Heart left ventricle (tissue), 13 donors: ENCODE measurements around the gene BLMH.

Experiments
- CTCF ChIP-seq, 12 donors: fragments of 200-600 bp; sonication (generic) in 4 of 12; IDR thresholded peaks; one replicate each; pipeline versions ENCODE4 v1.5.0 to v1.8.0; 2018 to 2022; ENCODE audit warnings: antibody characterized with exemption in 12 of 12, mild to moderate bottlenecking in 5 of 12
- POLR2A ChIP-seq, 2 donors: fragments of 450-650 bp; IDR thresholded peaks; one replicate each; pipeline ENCODE4 v1.6.1; 2017; ENCODE audit warnings: antibody characterized with exemption in 2 of 2, mild to moderate bottlenecking in 2 of 2, moderate library complexity in 2 of 2
- donor health status: ischemic (EF 13 %, LVEDD 7.1; RV severe dilation, severe dysfunction).
- donor health status: DM: no; HTN: yes; CAD: no.
- donor health status: DM: no; HTN: no; CAD: no.
- donor health status: ischemic (EF 25% LVEDD 6.9; RV normal size, moderate dysfunction).
- donor health status: ischemic (EF 25% LVEDD 5.7; RV mildly dilated, moderate dysfunction).
- donor health status: ischemic (EF 35%, LVEDD 5.7; RV mildly dilated, moderate dysfunction).
- donor health status: nonischemic (EF 11% LVEDD 7.7; RV severe dilation, severe dysfunction).
- donor health status: DM: yes; HTN: yes; CAD: no.
- donor health status: PGD.
- donor health status: ischemic (EF 29% LVEDD 5.4; RV normal size, mild dysfunction).
- donor health status: nonischemic (EF 23%, LVEDD 6.1; RV moderate dilation, normal function).

- no peak for TF ChIP-seq POLR2A (IDR thresholded peaks at IDR 0.05)
- no peak for TF ChIP-seq CTCF (IDR thresholded peaks at IDR 0.05)
These were observed 18.4 kb downstream of the BLMH start for GRCh38 chr17:30273373-30273772.
